ELF-1 (cell line): Measurements from ENCODE around the gene STARD4.

Experiments used
- DNase-seq: peaks from one replicate; pipeline ENCODE4 v3.0.0-alpha.2; 2016; ENCODE audit warnings: low read depth, low spot score

Gene STARD4

GRCh38 chr5:111528056-111528455 is 15.7 kb upstream of the STARD4 start:
- no peak for DNase-seq

DNA sequence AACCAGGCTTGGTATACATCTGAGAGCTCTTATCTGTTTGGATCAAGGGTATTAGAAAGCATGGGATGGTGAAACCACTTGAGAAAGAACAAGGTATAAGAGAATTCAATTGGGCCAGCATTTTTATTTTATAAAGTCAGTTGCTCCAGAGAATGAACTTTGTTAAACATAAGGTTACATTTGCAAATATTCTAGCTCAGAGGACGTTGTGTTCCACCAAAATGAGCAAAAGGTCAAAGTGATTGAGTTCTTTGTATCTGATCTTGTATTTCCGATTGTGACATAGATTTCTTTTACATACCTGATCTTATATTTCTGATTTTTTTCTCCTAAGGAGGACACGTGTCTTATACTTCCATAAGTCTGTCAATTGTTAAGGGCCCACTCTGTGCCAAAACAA is 8.6 kb upstream of the STARD4 start:
- no peak for DNase-seq

DNA sequence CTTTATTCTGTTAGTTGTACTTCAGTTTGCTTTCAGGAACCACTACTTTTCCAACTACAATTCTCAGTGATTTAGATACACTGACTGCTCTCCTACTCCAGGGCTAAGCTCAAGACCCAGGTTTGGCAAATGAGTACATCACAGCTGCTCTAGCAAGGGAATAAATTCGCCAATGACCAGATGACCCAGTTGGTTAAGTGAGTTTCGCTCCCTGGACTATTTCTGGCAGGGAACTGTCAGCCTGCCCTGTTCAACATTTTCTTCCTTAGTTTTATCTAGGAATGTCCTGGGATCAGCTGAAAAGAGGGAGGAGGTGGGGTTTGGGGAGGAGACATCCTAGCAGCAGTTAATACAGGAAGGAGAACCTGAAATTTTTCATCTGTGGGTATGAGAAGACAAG is 6.4 kb upstream of the STARD4 start:
- no peak for DNase-seq

DNA sequence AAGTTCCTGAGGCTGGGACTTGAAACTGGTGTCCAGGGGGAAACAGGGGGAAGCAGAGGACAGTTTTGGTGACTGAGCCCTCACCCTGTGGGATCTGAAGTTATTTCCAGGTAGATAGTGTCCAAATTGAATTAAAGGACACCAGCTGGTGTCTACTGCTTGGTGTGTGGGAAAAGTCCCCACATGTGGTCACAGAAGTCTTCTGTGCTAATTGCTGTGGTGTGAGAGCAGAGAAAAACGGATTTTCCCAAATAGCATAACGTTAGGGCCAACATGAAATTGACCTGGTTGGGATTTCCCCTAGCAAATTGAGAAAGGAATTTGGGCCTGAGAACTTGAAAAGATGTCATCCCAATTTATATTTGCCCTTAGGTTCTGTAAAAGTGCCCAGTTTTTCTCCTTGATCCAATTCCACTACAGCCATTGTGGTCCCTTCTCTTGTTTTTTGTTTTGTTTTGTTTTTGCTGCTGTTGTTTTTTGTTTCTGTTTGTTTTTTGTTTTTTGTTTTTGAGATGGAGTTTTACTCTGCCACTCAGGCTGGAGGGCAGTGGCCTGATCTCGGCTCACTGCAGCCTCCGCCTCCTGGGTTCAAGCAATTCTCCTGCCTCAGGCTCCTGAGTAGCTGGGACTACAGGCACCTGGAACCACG is 5.6 kb upstream of the STARD4 start:
- DNase-seq, result no peak

- no peak for DNase-seq
Observed at GRCh38 chr5:111514087-111514486, 1.8 kb upstream of the STARD4 start.

DNA sequence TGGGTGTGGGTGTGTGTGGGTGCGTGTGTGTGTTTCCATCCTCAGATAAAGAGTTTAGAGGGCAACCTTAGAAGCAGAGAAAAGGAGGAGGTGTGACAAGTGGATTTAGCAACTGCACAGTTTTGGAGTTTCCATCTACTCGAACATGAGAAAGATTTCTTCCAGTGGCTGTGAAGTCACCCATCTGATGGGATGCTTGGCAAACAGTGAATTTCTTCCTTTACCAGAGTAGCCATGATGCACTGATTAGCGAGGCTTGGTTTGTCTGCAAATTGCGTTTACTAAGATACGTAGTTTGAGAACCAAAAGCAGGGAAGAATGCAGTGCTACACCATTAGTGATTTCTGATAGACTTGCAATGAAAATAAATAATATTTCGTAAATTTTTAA is 791 bp upstream of the STARD4 start:
- no peak for DNase-seq

GRCh38 chr5:111511831-111512374 is 432 bp downstream of the STARD4 start:
- DNase-seq, result no peak

DNA sequence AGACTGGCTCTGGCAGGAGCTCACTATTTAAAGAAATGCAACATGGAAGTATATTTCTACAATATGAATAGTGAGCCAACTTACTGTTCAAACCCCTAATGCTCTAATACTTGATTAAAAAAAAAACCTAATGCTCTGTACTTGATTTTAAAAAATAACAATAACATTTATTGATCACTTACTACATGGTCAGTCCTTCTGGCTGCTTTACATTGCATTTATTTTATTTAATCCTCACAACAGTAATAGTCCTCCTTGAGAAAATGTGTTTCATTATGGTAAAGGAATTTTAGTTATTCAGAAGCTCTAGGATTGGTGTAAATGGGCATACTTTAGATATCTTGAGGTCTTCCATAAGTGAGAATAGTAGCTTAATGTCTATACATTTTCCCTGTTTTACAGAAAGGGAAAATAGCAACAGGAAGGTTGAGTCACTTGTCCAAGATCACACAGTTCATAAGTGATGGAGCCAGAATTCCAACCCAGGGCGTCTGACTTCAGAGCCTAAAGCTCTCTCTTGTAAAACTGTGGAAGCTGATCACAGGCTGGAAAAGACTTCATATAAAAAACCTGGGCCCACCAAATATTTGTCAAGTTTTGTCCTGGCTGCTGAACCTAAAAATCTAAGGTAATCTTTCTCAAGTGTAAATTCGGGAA is 1.0 kb downstream of the STARD4 start:
- DNase-seq, result no peak

- no peak for DNase-seq
Observed at GRCh38 chr5:111509119-111509518, 3.2 kb downstream of the STARD4 start.

GRCh38 chr5:111507276-111507675 is 5.1 kb downstream of the STARD4 start:
- DNase-seq, result no peak

DNA sequence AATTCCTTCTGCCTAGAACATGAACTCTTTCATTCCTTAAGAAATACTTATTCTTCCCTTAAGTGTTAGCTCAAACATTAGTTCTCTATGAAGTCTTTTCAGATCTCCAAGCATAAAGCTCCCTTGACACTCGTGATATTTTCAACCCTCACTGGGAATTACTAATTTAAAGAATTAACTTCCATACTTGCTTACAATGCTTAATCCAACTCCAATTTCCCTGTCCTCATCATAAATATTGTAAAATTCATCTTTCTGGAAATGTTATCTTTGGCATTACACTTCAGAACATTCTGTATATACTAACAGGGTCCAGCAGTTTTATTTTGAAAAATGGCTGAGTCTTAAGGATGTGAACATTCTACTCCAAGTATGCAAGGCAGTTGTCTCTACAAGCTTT is 7.2 kb downstream of the STARD4 start:
- DNase-seq, result no peak

DNA sequence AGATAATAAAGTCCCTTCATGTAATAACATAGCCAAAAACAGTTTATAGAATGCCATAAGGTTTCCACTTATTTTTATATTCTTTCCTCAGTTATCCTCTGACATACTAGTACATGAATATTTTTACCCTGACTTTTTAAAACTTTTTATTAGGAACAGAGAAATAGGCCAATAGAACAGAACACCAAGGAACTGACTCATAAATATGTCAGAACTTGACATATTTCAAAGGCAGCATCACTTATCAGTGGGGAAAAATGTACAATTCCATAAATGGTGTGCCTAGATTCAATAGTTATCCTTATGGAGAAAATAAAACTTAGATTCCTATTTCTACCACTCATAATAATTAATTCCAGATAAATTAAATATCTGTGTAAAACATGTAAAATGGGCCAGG is 9.4 kb downstream of the STARD4 start:
- DNase-seq, result no peak

GRCh38 chr5:111498346-111498745 is 14.0 kb downstream of the STARD4 start:
- DNase-seq, result no peak

GRCh38 chr5:111495159-111495558 is 17.2 kb downstream of the STARD4 start:
- DNase-seq, result no peak

- DNase-seq, result no peak
Observed at GRCh38 chr5:111494355-111494999, 17.9 kb downstream of the STARD4 start.

DNA sequence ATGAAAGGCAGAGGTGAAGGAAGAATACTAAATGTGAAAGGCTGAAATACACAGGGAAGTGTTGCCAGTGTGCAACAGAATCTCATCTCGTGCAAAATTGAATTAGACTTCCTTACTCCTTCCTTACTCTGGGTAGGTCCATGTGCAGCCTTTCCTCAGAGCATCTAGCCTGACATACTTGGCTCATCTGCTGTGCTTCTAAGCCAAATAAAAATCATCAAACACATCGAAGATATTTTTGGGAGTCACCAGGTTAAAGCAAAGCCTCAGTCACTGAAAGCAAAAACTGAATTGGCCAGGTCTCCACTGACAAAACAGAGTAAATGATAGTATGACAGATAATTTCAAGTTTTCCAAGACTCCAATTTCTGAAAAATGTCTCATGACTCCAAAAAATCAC is 19.3 kb downstream of the STARD4 start:
- no peak for DNase-seq

DNA sequence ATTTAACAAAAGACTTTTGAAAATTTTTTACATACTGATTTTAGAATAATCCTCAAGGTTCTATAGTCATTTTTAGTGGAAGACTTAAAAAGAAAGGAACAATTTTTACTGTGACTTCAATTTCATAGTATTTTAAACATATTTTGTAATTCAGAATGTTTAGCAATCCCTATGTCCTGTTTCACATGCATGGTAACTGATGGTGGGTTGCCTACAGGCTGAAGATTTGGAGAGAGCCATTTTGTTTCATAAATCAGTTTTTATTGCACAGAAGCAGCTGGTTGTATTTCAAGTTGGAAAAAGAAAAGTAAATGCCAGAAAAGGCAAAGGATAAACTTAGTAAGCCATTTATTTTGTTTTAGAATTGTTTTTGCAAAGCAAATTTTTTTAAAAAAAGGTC is 24.0 kb downstream of the STARD4 start:
- DNase-seq, result no peak

DNA sequence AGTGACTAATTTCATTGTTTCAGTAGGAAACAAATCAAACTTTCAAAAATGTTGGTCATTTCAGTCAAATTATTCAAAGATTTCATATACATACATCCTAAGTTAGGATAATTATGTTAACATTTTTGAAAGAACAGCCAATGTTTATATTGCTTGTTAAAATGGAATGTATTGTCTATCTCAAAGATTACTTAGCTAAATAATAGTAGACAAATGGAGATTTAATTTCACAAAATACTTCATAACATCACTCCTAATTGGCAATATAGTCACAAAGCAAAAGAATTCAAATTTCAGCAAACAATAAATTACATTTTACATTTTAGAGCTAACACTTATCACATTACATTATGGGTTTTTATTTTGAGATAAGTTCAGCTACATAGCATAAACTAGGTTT is 25.4 kb downstream of the STARD4 start:
- DNase-seq, result no peak

GRCh38 chr5:111486055-111486454 is 26.3 kb downstream of the STARD4 start:
- no peak for DNase-seq

DNA sequence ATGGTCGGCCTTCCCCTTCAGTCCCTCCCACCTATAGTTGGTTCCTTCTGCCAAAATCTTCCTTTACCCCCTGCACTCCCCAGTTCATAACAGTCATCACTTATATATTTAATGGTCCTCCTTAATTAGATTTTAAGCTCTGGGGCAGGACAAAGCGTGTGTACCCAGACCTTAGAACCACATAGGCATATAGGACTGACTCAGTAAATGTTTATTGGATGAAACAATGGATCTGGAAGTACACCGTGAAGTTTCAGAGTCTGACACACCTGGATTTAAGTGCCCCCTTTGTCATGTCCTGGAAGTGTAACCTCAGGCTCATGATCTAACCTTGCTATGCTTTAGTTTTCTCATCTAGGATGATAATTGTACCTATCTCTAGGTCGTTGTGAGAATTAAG is 32.0 kb downstream of the STARD4 start:
- no peak for DNase-seq

DNA sequence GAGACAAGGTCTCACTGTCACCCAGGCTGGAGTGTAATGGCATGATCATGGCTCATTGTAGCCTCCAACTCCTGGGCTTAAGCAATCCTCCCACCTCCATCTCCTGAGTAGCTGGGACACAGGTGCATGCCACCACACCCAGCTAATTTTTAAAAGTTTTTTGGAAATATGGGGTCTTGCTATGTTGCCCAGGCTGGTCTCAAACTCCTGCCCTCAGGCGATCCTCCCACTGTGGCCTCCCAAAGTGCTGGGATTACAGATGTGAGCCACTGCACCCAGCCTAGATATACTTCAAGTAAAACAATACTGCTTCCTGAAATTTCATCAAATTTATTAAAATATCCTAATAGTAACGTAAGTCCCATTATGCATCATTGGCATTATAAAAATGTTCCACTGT is 33.4 kb downstream of the STARD4 start:
- no peak for DNase-seq

DNA sequence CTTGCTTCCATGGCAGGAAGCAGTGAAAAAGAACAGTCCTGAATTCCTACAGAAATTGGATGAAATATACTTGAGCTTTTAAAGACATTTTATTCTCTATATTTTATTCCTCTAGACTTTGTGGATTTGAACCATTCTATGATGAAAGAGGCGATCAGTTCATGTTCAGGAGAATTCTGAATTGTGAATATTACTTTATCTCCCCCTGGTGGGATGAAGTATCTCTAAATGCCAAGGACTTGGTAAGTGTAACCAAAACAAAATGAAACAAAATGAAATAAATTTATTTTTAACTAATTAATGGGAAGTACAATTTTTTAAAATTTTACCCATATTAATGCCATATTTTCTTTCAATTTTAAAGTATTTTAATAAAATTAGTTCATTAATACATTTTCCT is 34.1 kb downstream of the STARD4 start:
- DNase-seq, result no peak

- no peak for DNase-seq
Observed at GRCh38 chr5:111472579-111472978, 39.8 kb downstream of the STARD4 start.
